SIG-M5 treated with dmso at 0.1 percent for 504 hours (cell line): ENCODE measurements around the gene DUSP1.
"Not testable (repeated sequence)": the region's sequence is repeated elsewhere in the genome, so short reads cannot be mapped to it uniquely, and the experiment has no call there.

ENCODE experiments used
- DNase-seq: peaks from one replicate; lab custom pipeline; 2025; ENCODE audit not compliant: unreplicated experiment; lab: John Stamatoyannopoulos, UW

The DUSP1 gene

DNA sequence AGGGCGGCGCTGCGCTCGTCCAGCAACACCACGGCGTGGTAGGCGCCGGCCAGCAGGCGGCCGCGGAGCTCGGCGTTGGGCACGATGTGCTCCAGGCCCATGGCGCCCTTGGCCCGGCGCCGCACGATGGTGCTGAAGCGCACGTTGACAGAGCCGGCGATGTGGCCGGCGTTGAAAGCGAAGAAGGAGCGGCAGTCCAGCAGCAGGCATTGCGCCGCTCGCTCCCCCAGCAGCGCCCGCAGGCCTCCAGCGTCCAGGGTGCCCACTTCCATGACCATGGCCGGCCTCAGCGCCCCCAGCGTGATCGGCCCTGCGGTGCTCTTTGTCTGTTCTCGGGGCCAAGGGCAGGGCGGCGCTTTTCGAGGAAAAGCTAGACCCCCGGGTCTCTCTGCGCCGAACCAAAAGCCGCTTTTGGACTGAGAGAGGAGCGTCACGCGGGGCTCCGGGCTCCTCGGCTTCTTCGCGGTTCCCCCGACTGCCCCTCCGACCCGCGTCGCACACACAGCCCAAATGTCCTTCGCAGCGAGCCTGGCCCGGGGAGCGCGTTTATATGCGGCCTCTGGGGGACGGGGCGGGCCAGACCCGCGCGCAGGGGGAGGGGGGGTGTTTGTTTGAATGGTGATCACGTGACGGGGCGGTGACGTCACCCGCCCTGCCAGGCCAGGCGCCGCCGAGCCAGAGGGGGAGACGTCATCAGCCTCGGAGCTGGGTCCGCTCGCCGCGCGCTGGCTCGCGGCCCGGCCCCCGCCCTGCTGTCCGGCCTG is at the start of gene DUSP1:
Gene DUSP1, minus strand, starts transcription at position 521 of the 764 bp plus-strand sequence. Its CDS starts 243 bp downstream, at position 278.
- DNase-seq, result peak; percentile 80

DNA sequence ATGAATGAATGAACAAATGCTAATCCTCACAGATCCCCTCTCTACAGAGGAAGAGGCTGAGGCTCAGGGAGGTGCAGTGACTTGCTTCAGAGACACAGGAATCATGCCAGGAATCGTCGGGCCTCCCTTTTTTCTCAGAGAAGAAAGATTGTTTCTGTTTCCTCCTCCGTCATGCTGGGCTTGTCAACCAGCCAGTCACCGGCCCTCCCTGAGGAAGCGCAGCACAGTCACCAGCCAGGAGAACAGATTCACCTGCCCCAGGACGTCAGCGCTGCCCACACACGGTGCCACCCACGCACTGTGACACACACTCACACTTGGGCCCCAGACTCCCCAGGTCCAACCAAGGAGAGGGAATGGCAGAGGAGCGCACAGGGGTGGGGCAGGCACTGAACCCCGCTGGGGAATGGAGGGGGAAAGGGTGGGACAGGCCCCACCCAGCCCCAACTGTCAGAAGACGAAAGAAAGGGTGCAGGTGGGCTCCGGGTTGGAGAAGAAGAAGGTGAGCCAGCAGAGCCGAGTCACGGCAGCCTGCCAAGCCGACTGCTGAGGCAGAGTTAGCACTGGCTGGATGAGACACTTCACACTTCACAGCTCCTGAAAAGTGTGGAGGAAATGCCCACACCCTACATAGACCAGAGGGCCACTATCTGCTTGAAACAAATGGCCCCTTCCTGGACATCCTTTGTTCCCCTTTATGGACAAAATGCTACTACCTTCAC is 49.2 kb upstream of the DUSP1 start:
- no peak for DNase-seq

GRCh38 chr5:172819569-172819968 is 48.6 kb upstream of the DUSP1 start:
- no peak for DNase-seq

GRCh38 chr5:172818081-172818480 is 47.1 kb upstream of the DUSP1 start:
- no peak for DNase-seq

DNA sequence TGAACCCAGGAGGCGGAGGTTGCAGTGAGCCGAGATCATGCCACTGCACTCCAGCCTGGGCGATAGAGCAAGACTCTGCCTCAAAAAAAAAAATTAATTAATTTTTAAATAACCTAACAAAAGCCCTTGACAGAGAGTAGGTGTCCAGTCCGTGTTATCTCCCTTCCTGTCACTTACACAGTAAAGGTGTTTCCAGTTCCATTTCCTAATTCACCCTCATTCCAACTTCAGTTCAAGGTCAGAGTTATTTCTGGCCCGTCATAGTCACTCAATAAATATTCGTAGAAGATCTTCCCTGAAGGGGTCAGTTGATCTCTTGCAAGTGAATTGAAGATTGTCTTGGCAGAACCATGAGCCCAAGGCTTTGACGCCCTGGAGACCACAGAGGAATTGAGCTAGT is 46.7 kb upstream of the DUSP1 start:
- no peak for DNase-seq

DNA sequence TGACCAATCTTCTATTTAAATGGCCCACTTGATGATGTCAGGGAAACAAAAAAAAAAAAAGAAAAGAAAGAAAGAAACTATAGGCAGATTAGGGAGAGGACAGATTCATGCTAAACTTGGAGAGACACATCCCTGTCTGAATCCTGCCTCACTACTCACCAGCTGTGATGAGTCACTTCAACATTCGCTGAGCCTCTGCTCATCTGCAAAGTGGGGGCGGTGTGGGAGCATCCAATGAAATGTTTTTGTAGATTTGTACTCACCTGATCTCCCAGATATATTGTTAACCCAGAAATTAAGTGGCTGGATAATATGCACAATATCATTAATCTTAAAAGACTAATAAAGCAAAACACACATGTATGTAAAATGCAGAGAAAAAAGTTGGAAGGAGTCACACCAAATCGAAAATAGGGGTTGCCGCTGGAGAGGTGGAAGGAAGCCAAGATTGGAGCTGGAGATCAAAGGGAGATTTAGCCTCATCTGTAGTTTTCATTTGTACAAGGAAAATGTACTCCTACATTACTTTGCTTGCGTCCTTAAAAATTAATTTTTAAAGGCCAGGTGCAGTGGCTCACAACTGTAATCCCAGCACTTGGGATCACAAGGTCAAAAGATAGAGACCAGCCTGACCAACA is 46.0 kb upstream of the DUSP1 start:
- DNase-seq, result no peak

- no peak for DNase-seq
These were observed 44.6 kb upstream of the DUSP1 start for GRCh38 chr5:172815631-172816030.

DNA sequence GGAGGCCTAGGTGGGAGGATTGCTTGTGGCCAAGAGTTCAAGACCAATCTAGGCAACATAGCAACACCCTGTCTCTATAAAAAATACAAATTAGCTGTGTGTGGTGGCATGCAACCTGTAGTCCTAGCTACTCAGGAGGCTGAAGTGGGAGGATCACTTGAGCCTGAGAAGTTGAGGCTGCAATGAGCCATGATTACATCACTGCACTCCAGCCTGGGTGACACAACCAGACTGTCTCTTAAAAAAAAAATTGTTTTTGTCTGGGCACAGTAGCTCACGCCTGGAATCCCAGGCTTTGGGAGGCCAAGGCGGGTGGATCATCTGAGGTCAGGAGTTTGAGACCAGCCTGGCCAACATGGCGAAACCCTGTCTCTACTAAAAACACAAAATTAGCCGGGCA is 40.0 kb upstream of the DUSP1 start:
- not testable (repeated sequence) for DNase-seq

GRCh38 chr5:172809774-172810173 is 38.8 kb upstream of the DUSP1 start:
- no peak for DNase-seq

GRCh38 chr5:172807766-172808311 is 36.8 kb upstream of the DUSP1 start:
- DNase-seq, result no peak

GRCh38 chr5:172806897-172807672 is 36.1 kb upstream of the DUSP1 start:
- peak; percentile 63 for DNase-seq

DNA sequence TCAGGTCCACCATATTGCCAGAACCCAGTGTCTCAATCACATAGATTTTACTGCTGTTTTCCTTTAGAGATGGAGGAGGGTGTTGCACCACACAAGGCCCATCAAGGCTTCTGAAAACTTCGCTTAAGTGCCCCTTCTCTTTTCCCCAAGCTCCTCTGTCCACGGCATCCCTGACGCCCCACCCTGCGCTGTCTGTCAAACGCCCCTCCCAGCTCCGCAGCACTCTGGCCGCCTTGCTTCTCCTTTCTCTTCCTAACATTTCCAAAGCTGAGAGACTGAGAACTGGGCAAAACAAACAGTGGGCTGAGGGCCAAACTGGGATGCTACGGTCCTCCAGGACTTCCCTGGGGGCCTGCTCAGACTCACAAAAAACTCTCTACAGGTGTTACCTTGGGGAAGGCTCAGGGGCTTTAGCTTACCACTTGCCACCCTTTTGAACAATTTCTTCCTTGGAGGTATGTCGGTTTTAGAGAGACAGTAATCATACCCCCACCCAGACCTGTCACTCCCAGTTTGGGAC is 34.8 kb upstream of the DUSP1 start:
- DNase-seq, result no peak

DNA sequence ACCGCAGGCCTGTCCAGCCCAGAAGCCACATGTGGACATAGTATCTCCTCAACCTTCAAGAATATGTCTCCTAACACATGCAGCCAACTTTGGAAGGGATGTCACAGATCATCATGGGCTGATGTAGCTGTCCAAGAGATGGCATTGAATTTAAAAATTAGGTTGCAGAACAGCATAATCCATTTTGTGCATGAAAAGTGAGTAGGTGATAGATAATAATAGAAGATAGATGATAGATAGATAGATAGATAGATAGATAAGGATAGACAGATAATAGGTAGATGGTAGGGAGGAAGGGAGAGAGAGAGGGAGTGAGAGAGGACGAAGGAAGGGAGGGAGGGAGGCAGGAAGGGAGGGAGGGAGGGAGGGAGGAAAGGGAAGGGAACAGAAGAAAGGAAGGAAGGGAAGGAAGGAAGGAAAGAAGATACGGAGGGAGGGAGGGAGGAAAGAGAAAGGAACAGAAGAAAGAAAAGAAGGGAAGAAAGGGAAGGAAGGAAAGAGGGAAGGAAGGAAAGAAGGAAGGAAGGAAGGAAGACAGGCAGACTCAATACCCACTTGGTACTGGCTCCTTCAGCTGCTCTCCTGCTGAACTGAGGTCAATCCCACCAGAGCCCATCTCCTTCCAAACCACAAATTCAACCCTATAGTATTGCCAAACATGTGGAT is 34.2 kb upstream of the DUSP1 start:
- DNase-seq, result no peak

DNA sequence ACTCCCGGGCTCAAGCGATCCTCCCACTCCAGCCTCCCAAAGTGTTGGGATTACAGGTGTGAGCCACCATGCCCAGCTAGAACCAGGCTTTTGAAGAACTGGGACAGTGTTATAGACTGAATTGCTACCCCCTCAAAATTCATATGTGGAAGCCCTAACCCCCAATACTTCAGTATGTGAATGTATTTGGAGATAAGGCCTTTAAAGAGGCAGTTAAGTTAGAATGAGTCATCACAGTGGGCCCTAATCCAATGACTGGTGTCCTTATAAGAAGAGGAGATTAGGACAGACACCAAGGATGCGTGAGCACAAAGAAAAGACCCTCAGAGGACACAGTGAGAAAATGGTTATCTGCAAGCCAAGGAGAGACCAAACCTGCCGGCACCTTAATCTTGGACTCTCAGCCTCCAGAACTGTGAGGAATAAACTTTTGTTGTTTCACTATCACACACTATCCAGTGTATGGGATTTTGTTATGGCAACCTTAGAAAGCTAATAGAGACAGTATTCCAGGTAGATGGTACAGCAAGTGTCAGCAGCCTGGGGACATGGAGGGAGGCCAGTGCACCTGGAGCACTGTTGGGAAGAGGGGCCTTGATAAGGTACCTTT is 31.7 kb upstream of the DUSP1 start:
- DNase-seq, result no peak

- DNase-seq, result no peak
These were observed 31.1 kb upstream of the DUSP1 start for GRCh38 chr5:172802112-172802511.

DNA sequence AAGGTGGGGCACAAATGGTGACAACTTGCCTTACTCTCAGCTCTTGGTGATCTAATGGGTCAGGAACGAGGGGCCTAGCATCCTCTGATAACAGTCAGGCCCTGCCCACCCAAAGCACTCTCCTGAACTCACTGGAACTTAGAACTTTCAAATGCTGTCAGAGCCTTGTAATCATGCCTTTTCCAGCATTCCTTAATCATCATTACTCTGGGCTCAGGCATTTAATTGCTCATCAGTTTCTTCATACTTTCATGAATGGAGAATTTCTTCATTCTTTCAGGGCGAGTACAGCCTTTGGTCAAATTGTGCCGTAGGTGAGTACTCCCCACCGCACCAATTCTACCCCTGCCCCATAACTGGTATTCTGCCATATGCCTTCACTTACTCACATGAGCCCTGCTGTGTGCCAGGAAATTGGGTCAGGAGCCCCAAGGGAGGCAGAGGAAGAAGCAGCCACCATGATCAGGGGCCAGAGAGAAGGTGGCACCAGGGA is 30.2 kb upstream of the DUSP1 start:
- DNase-seq, result no peak

DNA sequence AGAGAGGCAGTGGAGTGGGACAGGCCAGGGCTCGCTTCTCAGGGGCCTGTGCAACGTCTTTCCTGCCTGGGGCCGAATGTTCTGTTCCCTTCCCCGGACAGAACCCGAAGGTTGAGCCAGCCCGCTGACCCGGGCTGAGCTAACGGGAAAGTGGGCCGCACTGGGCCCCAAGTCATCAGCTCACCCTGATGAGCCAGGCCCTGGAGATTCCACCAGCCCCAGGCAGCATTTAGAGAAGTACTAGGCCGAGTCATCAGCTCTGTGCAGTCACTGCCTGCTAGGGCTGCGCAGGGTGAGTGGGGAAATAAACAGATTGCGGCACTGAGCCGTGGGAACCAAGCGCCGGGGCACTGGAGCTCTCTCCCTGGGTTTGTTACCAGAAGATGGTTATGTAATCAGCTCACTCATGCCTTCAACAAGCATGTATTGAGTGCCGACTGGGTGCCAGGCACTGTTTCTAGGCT is 29.1 kb upstream of the DUSP1 start:
- DNase-seq, result peak; percentile 96

DNA sequence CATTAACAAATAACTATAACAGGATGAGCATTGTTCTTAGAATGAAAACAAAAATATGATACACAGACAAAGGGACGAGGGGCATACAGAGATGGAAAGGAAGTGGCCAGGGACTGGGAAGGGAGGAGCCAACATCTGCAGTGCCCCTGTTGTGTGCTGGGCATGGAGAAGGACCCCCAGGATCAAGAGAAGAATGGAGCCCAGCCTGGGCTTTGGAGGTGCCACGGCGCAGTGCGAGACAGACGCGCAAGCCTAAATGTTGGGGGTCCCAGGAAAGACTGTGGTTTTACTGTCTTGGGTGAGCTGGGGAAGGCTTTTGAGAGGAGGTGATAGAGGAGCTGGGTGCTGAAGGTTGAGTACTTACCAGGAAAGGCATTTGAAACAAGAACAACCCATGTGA is 28.4 kb upstream of the DUSP1 start:
- no peak for DNase-seq

GRCh38 chr5:172798422-172799215 is 27.6 kb upstream of the DUSP1 start:
- DNase-seq, result peak; percentile 90
